Hematopoietic multipotent progenitor cell treated with erythropoietin and hydrocortisone succinate and interleukin-3 and kit ligand, for 6 days (in vitro differentiated cells): ENCODE measurements around the gene CHTOP.
"Not testable (repeated sequence)": the region's sequence is repeated elsewhere in the genome, so short reads cannot be mapped to it uniquely, and the experiment has no call there.

ENCODE experiments used
- DNase-seq: peaks from one replicate; pipeline ENCODE4 v3.0.0-alpha.2; 2015

Gene CHTOP

GRCh38 chr1:153663211-153663610, 29.3 kb downstream of the CHTOP start:
- DNase-seq, result no peak

- DNase-seq, result no peak
Measured at GRCh38 chr1:153667439-153667838, 33.6 kb downstream of the CHTOP start.

GRCh38 chr1:153668672-153669071, 34.8 kb downstream of the CHTOP start:
- not testable (repeated sequence) for DNase-seq

GRCh38 chr1:153669606-153670005, 35.7 kb downstream of the CHTOP start:
- no peak for DNase-seq

- DNase-seq, result no peak
Measured at GRCh38 chr1:153670257-153670858, 36.5 kb downstream of the CHTOP start.

GRCh38 chr1:153670859-153671627, 37.2 kb downstream of the CHTOP start, which contains the start of gene ILF2:
Gene ILF2 (minus strand): TSS chr1:153670993. CDS start chr1:153670922, 71 bp downstream.
- peak; percentile 100 for DNase-seq

- DNase-seq, result peak; percentile 65
Measured at GRCh38 chr1:153671628-153672353, 37.9 kb downstream of the CHTOP start.

GRCh38 chr1:153673511-153673910, 39.6 kb downstream of the CHTOP start:
- DNase-seq, result peak; percentile 53

GRCh38 chr1:153677718-153678518, 44.1 kb downstream of the CHTOP start:
- peak; percentile 80 for DNase-seq

- DNase-seq, result peak; percentile 61
Measured at GRCh38 chr1:153678519-153679336, 44.9 kb downstream of the CHTOP start, which contains the start of gene NPR1. Gene NPR1 (plus strand): TSS chr1:153678688. CDS start chr1:153679109, 421 bp downstream.

- DNase-seq, result peak; percentile 47
Measured at GRCh38 chr1:153679337-153680119, 45.7 kb downstream of the CHTOP start.

- no peak for DNase-seq
Measured at GRCh38 chr1:153680120-153680403, 46.2 kb downstream of the CHTOP start.

- DNase-seq, result no peak
Measured at GRCh38 chr1:153682730-153683129, 48.9 kb downstream of the CHTOP start.

GRCh38 chr1:153683854-153684253, 50.0 kb downstream of the CHTOP start:
- DNase-seq, result no peak

GRCh38 chr1:153684892-153685291, 51.0 kb downstream of the CHTOP start:
- DNase-seq, result no peak

- no peak for DNase-seq
Measured at GRCh38 chr1:153685544-153686340, 51.9 kb downstream of the CHTOP start.

GRCh38 chr1:153687346-153688125, 53.7 kb downstream of the CHTOP start:
- no peak for DNase-seq

- no peak for DNase-seq
Measured at GRCh38 chr1:153688276-153688675, 54.4 kb downstream of the CHTOP start.

- no peak for DNase-seq
Measured at GRCh38 chr1:153688736-153689328, 55.0 kb downstream of the CHTOP start.
